C4-2B (cell line): Measurements from ENCODE around the gene VCY.
"Not testable (repeated sequence)": the region's sequence is repeated elsewhere in the genome, so short reads cannot be mapped to it uniquely, and the experiment has no call there.

Experiments used
- CTCF ChIP-seq: fragments of 450-650 bp; conservative IDR thresholded peaks from 2 replicates; pipeline ENCODE4 v1.5.1; 2017; ENCODE audit warnings: mild to moderate bottlenecking
- ZFX ChIP-seq: fragments of 450-650 bp; IDR thresholded peaks from 2 replicates; pipeline ENCODE4 v1.6.1; 2017

- not testable (repeated sequence) for TF ChIP-seq CTCF, ZFX
Observed at GRCh38 chrY:13986373-13986772, at the start of gene VCY.
